GM10248 (cell line): Measurements from ENCODE around the gene PTPN1.

Source experiments
- CTCF ChIA-PET: fragments of 300-600 bp; sonication (Branson Sonifier 250); formaldehyde crosslinking; extraction: SDS; loops from one replicate; lab custom pipeline; 2021; ENCODE audit warnings: antibody characterized with exemption; lab: Yijun Ruan, JAX
- POLR2A ChIA-PET: fragments of 350-650 bp; sonication (Branson Sonifier 250); formaldehyde crosslinking; extraction: SDS; loops from one replicate; lab custom pipeline; 2020; ENCODE audit warnings: antibody characterized with exemption; lab: Yijun Ruan, JAX
- DNase-seq: peaks from one replicate; pipeline ENCODE4 v3.0.0; 2012; ENCODE audit errors: extremely low spot score
- TF ChIP-seq, protein P1 (sequence below): IDR thresholded peaks from 2 replicates; pipeline ENCODE4 v1.5.1; 2012; ENCODE audit warnings: mild to moderate bottlenecking, low read depth; ENCODE audit errors: extremely low read depth, missing control alignments, control extremely low read depth

The PTPN1 gene

GRCh38 chr20:50590348-50590664 is 80.1 kb downstream of the PTPN1 start:
- TF ChIP-seq, protein P1, sequence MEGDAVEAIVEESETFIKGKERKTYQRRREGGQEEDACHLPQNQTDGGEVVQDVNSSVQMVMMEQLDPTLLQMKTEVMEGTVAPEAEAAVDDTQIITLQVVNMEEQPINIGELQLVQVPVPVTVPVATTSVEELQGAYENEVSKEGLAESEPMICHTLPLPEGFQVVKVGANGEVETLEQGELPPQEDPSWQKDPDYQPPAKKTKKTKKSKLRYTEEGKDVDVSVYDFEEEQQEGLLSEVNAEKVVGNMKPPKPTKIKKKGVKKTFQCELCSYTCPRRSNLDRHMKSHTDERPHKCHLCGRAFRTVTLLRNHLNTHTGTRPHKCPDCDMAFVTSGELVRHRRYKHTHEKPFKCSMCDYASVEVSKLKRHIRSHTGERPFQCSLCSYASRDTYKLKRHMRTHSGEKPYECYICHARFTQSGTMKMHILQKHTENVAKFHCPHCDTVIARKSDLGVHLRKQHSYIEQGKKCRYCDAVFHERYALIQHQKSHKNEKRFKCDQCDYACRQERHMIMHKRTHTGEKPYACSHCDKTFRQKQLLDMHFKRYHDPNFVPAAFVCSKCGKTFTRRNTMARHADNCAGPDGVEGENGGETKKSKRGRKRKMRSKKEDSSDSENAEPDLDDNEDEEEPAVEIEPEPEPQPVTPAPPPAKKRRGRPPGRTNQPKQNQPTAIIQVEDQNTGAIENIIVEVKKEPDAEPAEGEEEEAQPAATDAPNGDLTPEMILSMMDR, result no peak
- ChIA-PET CTCF (interaction anchor here (2.4 kb wide), 1 partner anchor 15 kb away, joined by 14 read pairs; no protein-coding TSS in a partner anchor), POLR2A (interaction anchor here (0.6 kb wide), 1 partner anchor 463 kb away, joined by 3 read pairs; no protein-coding TSS in a partner anchor)
- DNase-seq, result no peak

DNA sequence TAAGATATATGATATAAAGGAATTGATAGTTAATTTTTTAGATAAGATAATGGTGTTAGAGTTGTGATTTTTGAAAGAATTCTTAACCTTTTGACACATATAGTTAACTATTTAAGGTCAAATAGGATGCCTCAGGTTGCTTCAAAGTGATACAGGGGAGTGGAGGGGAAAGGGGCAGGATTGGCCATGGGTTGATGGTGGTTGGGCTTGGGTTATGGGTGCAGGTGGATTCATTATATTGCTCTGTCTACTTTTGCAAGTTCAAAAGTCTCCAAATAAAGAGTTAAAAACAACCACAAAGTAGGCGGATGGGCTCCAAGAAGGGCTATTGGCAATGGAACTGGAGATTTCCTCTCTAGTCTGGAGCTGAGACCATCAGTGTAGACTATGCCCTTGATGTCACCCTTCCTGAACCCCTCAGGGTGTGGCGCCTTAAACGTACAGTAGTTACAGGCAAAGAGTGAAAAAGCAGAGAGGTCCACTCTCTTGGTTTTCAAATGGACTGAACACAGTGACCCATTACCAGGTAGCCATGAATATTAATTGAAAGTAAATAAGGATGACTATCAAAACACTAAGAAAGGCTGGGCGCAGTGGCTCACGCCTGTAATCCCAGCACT is 81.2 kb downstream of the PTPN1 start:
- ChIA-PET CTCF (interaction anchor here (0.9 to 1.8 kb wide), 3 partner anchors 12 to 142 kb away, joined by 3 to 6 read pairs (median 4); no protein-coding TSS in a partner anchor), POLR2A (no interaction called here)

DNA sequence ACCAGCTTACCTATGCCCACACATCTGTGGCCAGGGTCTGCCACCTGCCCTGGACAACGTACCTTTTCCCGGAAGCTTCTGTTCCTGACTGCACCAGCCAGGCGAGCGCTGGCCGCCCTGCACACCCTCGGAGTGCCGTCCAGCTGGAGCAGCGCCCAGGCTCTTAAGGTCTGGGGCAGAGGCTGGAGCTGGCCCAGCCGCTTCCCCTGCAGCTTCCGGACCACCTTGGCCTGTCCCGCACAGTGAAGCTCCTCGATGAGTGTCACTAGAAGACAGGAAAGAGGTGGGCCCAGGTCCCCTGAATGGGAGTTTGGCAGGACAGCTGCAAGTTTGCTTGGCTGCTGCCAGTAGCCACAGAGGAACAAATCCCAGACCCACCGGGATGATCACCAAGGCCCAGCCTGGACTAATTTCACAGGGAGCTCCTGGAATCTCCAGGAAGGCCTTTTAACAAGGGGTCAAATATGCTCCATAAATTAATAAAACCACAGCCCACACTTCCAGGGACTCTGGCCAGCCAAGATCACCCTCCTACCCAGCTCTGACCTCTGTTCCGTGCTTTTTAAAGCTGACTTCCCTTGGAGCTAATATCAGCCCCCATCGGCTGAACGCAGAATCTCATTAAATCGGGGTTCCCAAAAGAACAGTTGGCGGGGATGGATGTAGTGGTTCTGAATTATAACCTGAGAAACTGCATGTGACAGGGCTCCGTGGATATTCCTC is 82.3 kb downstream of the PTPN1 start:
- TF ChIP-seq, protein P1, result no peak

More for the DNA sequence above, 81.2 kb downstream of the PTPN1 start:
- TF ChIP-seq, protein P1, result no peak
- DNase-seq, result no peak

GRCh38 chr20:50593005-50593335 is 82.8 kb downstream of the PTPN1 start:
- CTCF ChIA-PET, result interaction anchor here (1.0 to 1.8 kb wide), 6 partner anchors 9 to 143 kb away, joined by 3 to 6 read pairs (median 3); no protein-coding TSS in a partner anchor
- DNase-seq, result no peak
- TF ChIP-seq, protein P1, result no peak
- POLR2A ChIA-PET, result no interaction called here

More for the DNA sequence above, 82.3 kb downstream of the PTPN1 start:
- DNase-seq, result no peak
- ChIA-PET CTCF (interaction anchor here (0.9 to 1.8 kb wide), 6 partner anchors 8 to 143 kb away, joined by 3 to 6 read pairs (median 4); no protein-coding TSS in a partner anchor), POLR2A (no interaction called here)

DNA sequence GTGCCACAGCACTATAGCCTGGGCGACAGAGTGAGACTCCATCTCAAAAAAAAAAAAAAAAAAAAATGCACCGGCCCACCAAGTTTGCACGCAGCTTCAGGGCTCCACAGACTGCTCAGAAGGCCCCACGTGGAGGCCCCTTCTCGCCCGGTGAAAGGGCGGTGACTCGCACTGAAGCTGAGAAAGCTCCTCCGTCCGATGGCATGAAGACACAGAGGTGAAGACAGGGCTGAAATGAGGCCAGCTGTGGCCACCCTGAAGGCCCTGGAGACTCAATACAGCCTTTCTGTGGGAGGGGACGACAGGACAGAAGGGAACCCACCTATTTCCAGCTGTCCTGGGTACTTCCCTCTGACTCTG is 84.0 kb downstream of the PTPN1 start:
- no peak for DNase-seq
- ChIA-PET CTCF (interaction anchor here (1.8 kb wide), 1 partner anchor 11 kb away, joined by 3 read pairs; no protein-coding TSS in a partner anchor), POLR2A (no interaction called here)
- TF ChIP-seq, protein P1, result no peak

GRCh38 chr20:50594591-50595432 is 84.6 kb downstream of the PTPN1 start:
- TF ChIP-seq, protein P1, result no peak
- no peak for DNase-seq
- CTCF ChIA-PET, result interaction anchor here (1.8 kb wide), 1 partner anchor 10 kb away, joined by 3 read pairs; no protein-coding TSS in a partner anchor
- POLR2A ChIA-PET, result no interaction called here
